Hematopoietic multipotent progenitor cell treated with erythropoietin and hydrocortisone succinate and interleukin-3 and kit ligand, for 17 days (in vitro differentiated cells): ENCODE data around the gene LGALS12.
"Not testable (repeated sequence)": the region's sequence is repeated elsewhere in the genome, so short reads cannot be mapped to it uniquely, and the experiment has no call there.

Experiments used
- DNase-seq: peaks from one replicate; pipeline ENCODE4 v3.0.0-alpha.2; 2015; ENCODE audit warnings: low spot score

Gene LGALS12

GRCh38 chr11:63504933-63505586, 824 bp upstream of the LGALS12 start:
- no peak for DNase-seq

GRCh38 chr11:63506876-63507275, 992 bp downstream of the LGALS12 start:
- DNase-seq = no peak

GRCh38 chr11:63507511-63507910, 1.6 kb downstream of the LGALS12 start:
- no peak for DNase-seq

DNA sequence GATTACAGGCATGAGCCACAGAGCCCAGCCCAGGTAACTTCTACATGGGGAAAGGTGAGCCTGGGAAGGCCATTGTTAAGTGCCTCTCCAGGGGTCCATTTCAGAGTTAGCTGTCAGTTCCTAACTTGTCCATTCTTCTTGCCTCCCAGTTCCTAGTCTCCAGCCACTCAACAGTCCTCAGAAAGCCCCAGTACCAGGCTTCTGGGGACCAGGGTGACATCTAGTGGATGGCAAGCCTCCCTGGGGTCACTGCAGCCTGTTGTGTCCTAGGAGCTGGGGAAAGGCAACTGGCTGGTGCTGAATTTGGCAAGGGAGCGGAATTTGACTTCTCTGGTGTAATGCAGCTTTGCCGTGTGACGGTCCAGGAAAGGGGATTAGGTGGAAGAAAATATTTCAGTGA, 2.1 kb downstream of the LGALS12 start:
- DNase-seq = peak; percentile 13

GRCh38 chr11:63508745-63509144, 2.9 kb downstream of the LGALS12 start:
- no peak for DNase-seq

DNA sequence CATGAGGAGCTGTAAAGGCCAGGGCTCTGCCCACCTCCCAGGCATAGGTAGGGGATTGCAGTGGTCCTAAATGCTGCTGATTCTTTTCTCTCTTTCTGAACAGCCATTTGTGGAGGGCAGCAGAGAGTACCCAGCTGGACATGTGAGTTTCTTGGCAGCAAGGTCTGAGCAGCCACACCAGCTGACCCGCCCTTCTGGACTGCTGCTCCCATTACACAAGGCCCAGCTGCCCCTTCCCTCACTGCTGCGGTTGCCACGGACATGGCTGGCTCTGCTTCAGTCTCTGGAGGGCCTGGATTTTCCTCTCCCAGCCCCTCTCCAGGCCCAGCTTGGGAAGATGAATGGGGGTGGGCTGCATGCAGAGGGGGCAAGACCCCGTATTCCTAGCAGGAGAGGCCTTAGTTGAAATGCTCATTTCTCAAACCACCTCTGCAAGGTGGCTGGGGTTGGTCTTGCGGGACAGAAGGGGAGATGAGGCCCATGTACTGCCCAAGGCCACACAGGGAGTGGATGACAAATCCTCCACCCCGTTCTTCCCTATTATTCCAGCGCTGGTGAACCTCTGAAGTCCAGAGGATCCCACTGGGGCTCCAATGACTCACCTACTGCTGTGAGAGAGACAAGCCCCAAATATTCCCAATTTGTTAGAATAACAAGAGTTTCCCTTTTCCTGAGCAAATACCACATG, 4.6 kb downstream of the LGALS12 start:
- no peak for DNase-seq

- no peak for DNase-seq
These were observed 5.3 kb downstream of the LGALS12 start for GRCh38 chr11:63511048-63511748.

GRCh38 chr11:63512816-63513215, 6.9 kb downstream of the LGALS12 start:
- DNase-seq = no peak

GRCh38 chr11:63516109-63516508, 10.2 kb downstream of the LGALS12 start:
- no peak for DNase-seq

- DNase-seq = no peak
These were observed 11.3 kb downstream of the LGALS12 start for GRCh38 chr11:63517156-63517555.

GRCh38 chr11:63518548-63518947, 12.7 kb downstream of the LGALS12 start:
- no peak for DNase-seq

DNA sequence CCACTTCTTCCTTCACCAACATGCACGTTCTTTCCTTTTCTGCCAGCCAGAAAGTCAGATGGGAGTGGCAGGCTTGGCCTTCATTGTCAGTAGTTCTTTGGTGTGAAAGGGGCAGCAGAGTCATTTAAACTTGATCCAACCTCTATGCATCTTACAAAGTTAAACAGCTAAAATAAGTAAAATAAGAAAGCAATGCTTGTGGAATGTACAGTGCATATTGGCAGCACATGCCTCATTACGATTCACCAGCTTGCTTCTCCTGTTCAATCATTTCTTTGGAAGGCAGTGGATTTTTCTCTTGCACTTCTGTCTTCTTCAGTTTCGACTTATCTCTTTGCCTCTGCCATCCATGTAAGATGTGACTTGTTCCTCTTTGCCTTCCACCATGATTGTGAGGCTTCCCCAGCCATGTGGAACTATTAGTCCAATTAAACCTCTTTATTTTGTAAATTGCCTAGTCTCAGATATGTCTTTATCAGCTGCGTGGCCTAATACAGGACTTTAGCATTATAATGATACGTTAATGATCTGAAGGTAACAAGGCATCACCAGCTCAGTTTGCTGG, 14.8 kb downstream of the LGALS12 start:
- no peak for DNase-seq

DNA sequence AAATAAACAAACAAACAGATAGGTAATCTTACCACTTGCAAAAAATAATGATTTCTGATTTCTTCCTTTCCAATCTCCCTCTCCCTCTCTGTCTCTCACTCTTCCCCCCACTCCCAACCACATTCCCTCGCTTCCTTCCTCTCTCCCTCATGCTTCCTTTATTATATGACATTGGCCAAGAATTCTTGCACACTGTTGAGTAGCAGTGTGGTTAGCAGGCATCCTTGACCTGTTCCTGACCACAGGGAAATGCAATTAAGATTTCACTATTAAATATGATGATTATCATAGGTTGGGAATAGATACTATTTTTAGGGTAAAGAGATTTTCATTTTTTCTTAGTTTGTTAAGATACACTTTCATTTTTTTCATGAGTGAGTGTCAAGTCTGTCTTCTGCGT, 16.0 kb downstream of the LGALS12 start:
- DNase-seq = no peak

DNA sequence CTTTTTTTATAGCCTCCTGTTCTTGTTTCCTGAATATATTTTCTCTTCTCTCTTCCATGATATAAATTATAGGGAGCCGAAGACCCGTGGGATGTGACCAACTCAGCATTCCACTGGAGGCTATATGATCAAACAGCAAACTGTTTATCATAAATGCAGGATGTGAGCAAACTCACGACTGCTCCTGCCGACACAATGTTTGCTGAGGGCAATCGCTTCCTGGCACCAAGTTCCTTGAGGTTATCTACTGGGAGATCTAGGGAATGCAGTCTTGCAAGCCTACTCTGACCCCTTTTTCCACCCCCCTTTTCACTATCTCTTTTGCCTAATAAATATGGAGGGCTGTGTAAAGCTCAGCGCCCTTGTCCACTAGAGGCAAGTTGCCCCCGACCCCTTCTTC, 17.3 kb downstream of the LGALS12 start:
- no peak for DNase-seq

DNA sequence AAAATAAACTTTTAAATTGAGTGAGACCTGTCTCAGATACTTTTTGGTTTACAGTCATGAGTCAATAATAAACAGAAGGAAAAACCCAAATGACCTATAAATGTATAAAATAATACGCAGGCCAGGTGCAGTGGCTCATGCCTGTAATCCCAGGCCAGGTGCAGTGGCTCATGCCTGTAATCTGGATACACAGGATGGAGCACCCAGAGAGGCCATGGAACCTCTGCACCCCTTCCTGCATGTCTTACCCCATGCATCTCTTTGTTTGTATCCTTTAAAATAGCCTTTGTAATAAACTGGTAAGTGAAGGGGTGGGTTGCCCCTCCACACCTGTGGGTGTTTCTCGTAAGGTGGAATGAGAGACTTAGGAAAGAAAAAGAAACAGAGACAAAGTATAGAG, 21.8 kb downstream of the LGALS12 start:
- DNase-seq = no peak

GRCh38 chr11:63528156-63528555, 22.3 kb downstream of the LGALS12 start:
- DNase-seq = not testable (repeated sequence)

GRCh38 chr11:63528729-63529278, 22.9 kb downstream of the LGALS12 start:
- not testable (repeated sequence) for DNase-seq

DNA sequence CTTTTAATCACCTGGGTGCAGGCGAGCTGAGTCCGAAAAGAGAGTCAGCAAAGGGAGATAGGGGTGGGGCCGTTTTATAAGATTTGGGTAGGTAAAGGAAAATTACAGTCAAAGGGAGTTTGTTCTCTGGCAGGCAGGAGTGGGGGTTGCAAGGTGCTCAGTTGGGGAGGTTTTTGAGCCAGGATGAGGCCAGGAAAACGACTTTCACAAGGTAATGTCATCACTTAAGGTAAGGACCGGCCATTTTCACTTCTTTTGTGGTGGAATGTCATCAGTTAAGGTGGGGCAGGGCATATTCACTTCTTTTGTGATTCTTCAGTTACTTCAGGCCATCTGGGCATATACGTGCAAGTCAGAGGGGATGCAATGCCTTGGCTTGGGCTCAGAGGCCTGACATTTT, 23.5 kb downstream of the LGALS12 start:
- not testable (repeated sequence) for DNase-seq

DNA sequence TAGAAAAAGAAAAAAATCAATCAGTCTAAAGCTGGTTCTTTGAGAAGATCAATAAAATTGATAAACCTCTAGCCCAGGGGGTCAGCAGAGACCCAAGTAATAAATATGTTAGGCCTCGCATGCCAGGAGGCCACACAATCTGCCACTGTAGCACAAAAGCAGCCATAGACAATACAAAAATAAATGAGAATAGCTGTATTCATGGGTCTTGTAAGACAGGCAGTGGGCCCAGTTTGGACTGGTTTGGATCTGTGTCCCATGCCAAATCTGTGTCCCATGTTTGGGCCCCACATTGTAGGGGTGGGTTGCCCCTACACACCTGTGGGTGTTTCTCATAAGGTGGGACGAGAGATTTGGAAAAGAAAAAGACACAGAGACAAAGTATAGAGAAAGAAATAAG, 24.1 kb downstream of the LGALS12 start:
- no peak for DNase-seq

DNA sequence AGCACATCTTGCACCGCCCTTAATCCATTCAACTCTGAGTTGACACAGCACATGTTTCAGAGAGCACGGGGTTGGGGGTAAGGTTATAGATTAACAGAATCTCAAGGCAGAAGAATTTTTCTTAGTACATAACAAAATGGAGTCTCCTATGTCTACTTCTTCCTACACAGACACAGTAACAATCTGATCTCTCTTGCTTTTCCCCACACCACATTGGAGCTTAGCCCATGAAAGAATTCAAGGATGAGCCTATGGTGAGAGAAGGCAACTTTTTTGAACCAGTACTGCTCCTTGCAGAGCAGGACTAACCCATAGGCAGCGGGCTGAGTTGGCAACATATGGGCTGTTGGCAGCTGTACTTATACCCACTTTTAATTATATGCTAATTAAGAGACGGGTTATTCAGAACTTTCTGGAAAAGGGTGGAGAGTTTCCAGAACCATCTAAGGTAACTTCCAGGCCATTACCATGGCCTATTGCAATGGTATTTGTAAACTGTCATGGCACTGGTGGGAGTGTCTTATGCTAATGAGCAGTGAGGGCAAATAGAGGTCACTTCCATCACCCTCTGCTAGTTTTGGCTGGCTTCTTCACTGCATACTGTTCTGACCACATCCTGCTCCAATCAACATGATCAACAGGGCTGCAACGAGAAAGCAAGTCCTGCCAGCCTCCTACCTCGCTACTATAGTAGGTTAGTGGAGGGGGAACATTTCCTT, 25.3 kb downstream of the LGALS12 start:
- DNase-seq = not testable (repeated sequence)

DNA sequence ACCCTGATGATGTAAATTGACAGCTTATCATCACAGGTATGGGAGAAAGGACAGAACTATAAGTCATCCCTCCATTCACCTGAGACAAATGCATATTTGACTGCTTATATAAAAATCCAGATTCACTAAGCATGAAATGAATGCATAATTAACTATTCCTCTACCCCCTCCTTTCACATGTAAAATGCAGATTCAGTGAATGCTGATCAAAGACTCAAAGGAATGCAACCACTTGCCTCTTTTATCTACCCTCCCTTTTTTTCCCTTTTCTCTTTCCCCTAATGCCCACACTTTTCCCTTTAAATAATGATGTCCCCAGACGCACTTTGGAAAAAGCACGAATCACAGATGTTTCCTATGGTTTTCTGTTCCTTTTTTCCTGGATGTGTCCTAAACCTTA, 26.2 kb downstream of the LGALS12 start:
- no peak for DNase-seq
